ENCODE results near the gene IL1R1. TPM values are rescaled to one million over a fixed set of nuclear protein-coding genes. Genes with fewer than 3 reads are reported as not detected.

Gene IL1R1
- total RNA-seq, 1 donor from 2014 or later: not detected

DNA sequence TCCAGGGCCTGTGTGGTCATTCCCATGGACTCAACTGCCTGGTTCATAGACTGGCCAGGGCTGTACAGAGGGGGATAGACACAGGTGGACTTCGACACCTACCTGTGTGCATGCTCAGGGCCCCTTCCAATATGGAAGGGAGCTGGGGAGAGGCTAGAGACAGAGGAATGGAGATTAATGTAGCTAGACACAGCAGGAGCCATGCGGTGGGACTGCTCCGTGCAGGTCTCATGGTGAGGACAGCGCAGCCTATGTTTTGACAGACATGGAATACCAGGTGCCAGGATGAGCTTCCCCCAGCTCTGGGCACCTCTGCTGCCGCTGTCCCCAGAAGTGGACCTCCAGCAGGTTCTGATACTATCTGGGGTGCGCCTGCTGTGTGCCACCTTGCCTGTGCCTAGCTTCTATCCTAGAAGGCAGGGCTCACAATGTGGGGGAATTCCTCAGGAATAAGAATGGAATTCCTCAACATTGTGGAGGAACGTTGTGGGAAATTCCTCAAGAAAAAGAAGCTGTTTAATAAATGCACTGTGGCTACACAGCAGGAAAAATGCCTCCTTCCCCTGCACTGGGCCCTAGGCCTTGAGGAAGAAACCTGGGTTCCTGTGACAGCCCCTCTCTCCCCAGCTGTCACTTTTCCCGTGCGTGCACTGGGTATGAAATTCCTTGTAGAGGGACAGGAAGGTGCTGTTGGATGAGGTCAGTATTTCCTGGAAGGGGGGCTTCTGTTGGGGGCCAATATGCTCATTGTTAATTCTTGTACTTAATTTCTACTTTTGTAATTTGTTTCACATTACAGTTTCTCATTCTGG, 7.3 kb downstream of the IL1R1 start:
- H3K9me3 Mint-ChIP-seq: peaks cover 25% of the 10 kb centered on the region
- no peaks in the 10 kb centered on the region for H3K27me3 Mint-ChIP-seq
- ChIA-PET POLR2A (no interaction called here), CTCF (no interaction called here)
- no peak for ATAC-seq (ENCODE audit: low read depth)
- intact Hi-C loops (cut with micrococcal nuclease): no loop called here
- H3K36me3 Mint-ChIP-seq (ENCODE audit: low read depth): no peaks in the 10 kb centered on the region
- H3K4me3 Mint-ChIP-seq: no peak overlapping the region
- H3K27ac Mint-ChIP-seq: no peak overlapping the region
- H3K4me1 Mint-ChIP-seq: no peaks in the 10 kb centered on the region
- TF ChIP-seq, protein P1, sequence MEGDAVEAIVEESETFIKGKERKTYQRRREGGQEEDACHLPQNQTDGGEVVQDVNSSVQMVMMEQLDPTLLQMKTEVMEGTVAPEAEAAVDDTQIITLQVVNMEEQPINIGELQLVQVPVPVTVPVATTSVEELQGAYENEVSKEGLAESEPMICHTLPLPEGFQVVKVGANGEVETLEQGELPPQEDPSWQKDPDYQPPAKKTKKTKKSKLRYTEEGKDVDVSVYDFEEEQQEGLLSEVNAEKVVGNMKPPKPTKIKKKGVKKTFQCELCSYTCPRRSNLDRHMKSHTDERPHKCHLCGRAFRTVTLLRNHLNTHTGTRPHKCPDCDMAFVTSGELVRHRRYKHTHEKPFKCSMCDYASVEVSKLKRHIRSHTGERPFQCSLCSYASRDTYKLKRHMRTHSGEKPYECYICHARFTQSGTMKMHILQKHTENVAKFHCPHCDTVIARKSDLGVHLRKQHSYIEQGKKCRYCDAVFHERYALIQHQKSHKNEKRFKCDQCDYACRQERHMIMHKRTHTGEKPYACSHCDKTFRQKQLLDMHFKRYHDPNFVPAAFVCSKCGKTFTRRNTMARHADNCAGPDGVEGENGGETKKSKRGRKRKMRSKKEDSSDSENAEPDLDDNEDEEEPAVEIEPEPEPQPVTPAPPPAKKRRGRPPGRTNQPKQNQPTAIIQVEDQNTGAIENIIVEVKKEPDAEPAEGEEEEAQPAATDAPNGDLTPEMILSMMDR (IDR thresholded peaks at IDR 0.05): no peak
- DNase-seq: no peak

DNA sequence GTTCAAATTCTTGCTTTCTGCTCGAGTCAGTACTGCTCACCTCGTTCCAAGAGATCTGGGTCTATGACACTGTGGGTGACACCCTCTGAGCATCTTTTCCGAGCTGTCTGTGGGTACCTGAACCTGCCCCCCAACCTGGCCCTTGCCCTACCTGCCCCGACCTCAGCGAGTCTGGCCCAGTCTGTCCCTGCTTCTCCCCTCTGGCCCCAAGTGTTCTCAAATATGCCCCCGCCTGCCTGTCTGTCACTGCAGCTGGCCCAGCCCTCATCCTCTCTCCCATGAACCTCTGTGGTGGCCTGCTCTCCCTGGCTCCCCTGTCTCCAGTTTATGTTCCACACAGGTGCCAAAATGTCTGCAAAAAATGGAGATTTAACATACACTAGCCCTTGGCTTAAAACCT, 11.8 kb downstream of the IL1R1 start:
- H3K27ac Mint-ChIP-seq: no peak overlapping the region
- H3K27me3 Mint-ChIP-seq: no peaks in the 10 kb centered on the region
- H3K9me3 Mint-ChIP-seq: no peaks in the 10 kb centered on the region
- no peak overlapping the region for H3K4me3 Mint-ChIP-seq
- CTCF ChIA-PET: no interaction called here
- H3K36me3 Mint-ChIP-seq (ENCODE audit: low read depth): no peaks in the 10 kb centered on the region
- TF ChIP-seq, protein P1 (IDR thresholded peaks at IDR 0.05): no peak
- DNase-seq (no peak), ATAC-seq (ENCODE audit: low read depth) (no peak)
- intact Hi-C loops (cut with micrococcal nuclease): no loop called here
- POLR2A ChIA-PET: no interaction called here
- no peaks in the 10 kb centered on the region for H3K4me1 Mint-ChIP-seq

DNA sequence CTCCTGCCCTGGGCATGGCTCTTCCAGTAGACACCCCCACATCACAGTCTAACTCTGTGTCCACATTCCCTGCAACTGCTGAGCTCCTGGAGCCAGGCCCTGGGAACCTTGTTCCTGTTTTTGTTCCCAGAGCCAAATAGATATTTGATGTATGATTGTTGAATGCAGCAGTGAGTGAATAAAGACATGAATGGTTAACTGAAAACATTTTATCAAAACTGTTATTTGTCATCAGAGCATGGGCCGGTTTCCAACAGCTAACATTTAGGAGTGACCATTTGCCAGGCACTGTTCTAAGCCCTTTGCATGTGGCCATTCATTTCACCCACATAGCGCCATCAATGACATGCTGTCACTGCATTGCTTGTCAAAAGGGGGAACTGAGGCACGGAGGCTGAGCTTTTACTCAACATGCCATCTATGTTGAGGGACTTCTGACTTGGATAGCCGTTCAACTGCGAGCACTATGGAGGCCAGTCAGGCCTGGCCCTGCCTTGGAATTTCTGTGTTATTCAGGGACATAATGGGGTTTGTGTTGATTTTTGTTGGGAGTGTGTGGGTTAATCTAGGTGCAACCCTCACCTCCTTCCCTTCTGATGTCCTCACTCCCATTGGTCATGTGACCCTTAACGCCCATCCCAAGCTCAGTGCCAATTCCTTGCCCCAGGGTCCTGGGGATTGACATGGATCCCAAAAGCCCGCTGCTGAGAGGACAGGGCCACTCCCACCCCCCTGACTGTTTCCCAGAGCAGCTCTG, 12.6 kb downstream of the IL1R1 start:
- DNase-seq: no peak
- Mint-ChIP-seq H3K36me3 (ENCODE audit: low read depth) (no peaks in the 10 kb centered on the region), H3K4me3 (no peak overlapping the region), H3K4me1 (no peaks in the 10 kb centered on the region), H3K9me3 (no peaks in the 10 kb centered on the region), H3K27ac (no peak overlapping the region), H3K27me3 (no peaks in the 10 kb centered on the region)
- TF ChIP-seq, protein P1 (IDR thresholded peaks at IDR 0.05): no peak
- intact Hi-C loops (cut with micrococcal nuclease): no loop called here
- ChIA-PET POLR2A (no interaction called here), CTCF (no interaction called here)
- no peak for ATAC-seq (ENCODE audit: low read depth)

DNA sequence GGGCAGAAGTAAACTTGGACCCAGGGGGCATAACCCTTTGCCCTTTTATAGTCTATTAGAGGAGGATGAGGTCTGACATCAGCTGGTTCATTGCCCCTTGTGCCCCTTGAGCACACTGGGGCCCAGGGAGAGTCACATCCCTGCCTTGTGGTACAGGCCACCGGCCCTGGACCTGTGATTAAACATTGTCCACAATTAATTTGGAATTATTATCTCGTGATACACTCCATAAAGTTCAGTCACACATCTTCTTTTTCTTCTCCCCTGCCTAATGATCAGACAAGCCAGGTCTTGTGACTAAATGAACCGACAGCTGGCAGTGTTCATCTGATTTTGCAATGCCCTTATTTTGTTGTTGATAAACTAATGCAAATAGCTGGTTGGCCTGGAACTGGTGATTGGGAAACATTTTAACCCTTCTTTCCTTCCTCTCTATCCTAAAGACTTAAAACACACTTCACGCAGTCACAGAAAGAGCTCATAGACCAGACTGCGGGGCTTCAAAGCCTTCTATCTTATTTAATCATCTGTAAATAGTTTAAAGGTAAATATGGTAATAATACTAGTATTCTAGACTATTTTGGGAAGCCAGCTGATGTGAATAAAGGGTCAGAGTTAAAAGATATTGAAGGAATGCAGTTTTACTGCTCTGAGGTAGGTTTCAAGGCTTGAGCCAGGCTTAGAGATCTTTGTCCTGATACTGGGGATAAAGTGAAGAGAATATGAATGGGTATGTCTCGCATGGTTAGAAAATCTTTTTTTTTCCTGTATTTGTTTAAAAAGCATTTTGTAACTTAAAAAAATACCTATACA, 13.4 kb downstream of the IL1R1 start:
- Mint-ChIP-seq H3K4me1 (no peaks in the 10 kb centered on the region), H3K4me3 (no peak overlapping the region), H3K36me3 (ENCODE audit: low read depth) (no peaks in the 10 kb centered on the region), H3K27ac (no peak overlapping the region), H3K27me3 (no peaks in the 10 kb centered on the region), H3K9me3 (no peaks in the 10 kb centered on the region)
- intact Hi-C loops (cut with micrococcal nuclease): no loop called here
- ATAC-seq (ENCODE audit: low read depth) (no peak), DNase-seq (no peak)
- TF ChIP-seq, protein P1 (IDR thresholded peaks at IDR 0.05): no peak
- POLR2A ChIA-PET: no interaction called here
- CTCF ChIA-PET: no interaction called here
